Mesenchymal stem cell (in vitro differentiated cells and primary cell): ENCODE measurements around the gene SLC29A3.

ENCODE experiments used
- DNase-seq: peaks from one replicate; pipeline ENCODE4 v3.0.0-alpha.2; 2013
- H2AFZ ChIP-seq: one replicate; pipeline ENCODE4 v1.6.1; 2013; ENCODE audit warnings: low read depth, mild to moderate bottlenecking, control low read depth, inconsistent platforms, low read length, moderate library complexity
- H2AK5ac ChIP-seq: 2 replicates; pipeline ENCODE4 v1.6.1; 2013; ENCODE audit warnings: low read length, moderate library complexity, mild to moderate bottlenecking, inconsistent platforms; ENCODE audit not compliant: severe bottlenecking
- H2BK120ac ChIP-seq: one replicate; pipeline ENCODE4 v1.6.1; 2013; ENCODE audit warnings: low read depth, mild to moderate bottlenecking, inconsistent platforms, low read length, moderate library complexity
- H2BK12ac ChIP-seq, 2 experiments: one replicate each; pipeline ENCODE4 v1.6.1; 2013; ENCODE audit warnings: inconsistent platforms in 2 of 2, low read length in 2 of 2, mild to moderate bottlenecking in 2 of 2, moderate library complexity in 2 of 2, control low read depth in 1 of 2
- H2BK15ac ChIP-seq: one replicate; pipeline ENCODE4 v1.6.1; 2013; ENCODE audit warnings: mild to moderate bottlenecking, low read depth, inconsistent platforms; ENCODE audit not compliant: poor library complexity, severe bottlenecking
- H2BK5ac ChIP-seq: 2 replicates; pipeline ENCODE4 v1.6.1; 2013; ENCODE audit warnings: low read depth, mild to moderate bottlenecking, low read length, control low read depth, inconsistent platforms; ENCODE audit not compliant: poor library complexity, severe bottlenecking
- H3K14ac ChIP-seq, 2 experiments: one replicate each; pipeline ENCODE4 v1.6.1; 2013; ENCODE audit warnings: inconsistent platforms in 2 of 2, low read length in 2 of 2, control low read depth in 1 of 2, mild to moderate bottlenecking in 1 of 2, moderate library complexity in 1 of 2
- H3K18ac ChIP-seq, 2 experiments: one replicate each; pipeline ENCODE4 v1.6.1; 2013; ENCODE audit warnings: inconsistent platforms in 2 of 2, low read length in 2 of 2, control low read depth in 1 of 2, low read depth in 1 of 2, mild to moderate bottlenecking in 1 of 2
- H3K23ac ChIP-seq, 2 experiments: one replicate each; pipeline ENCODE4 v1.6.1; 2013; ENCODE audit warnings: inconsistent platforms in 2 of 2, low read length in 2 of 2, mild to moderate bottlenecking in 2 of 2, moderate library complexity in 2 of 2, control low read depth in 1 of 2
- H3K27ac ChIP-seq: 2 replicates; pipeline ENCODE4 v1.5.1; 2013; ENCODE audit warnings: mild to moderate bottlenecking, moderate library complexity, low read length, control low read depth, inconsistent platforms; ENCODE audit not compliant: poor library complexity, severe bottlenecking
- H3K27me3 ChIP-seq, 2 experiments: 2 replicates each; pipeline versions ENCODE4 v1.6.1 to v1.7.0; 2013; ENCODE audit warnings: low read length in 2 of 2, mild to moderate bottlenecking in 2 of 2, moderate library complexity in 2 of 2, control low read depth in 1 of 2, inconsistent platforms in 1 of 2; ENCODE audit not compliant: control insufficient read depth in 1 of 2, insufficient read depth in 1 of 2
- H3K36me3 ChIP-seq, 2 experiments: 2 replicates each; pipeline versions ENCODE4 v1.6.1 to v1.7.0; 2013; ENCODE audit warnings: low read length in 2 of 2, control low read depth in 1 of 2, inconsistent platforms in 1 of 2, low read depth in 1 of 2, mild to moderate bottlenecking in 1 of 2; ENCODE audit not compliant: insufficient read depth in 2 of 2, control insufficient read depth in 1 of 2
- H3K4ac ChIP-seq, 2 experiments: one replicate each; pipeline ENCODE4 v1.6.1; 2013; ENCODE audit warnings: inconsistent platforms in 2 of 2, low read length in 2 of 2, mild to moderate bottlenecking in 2 of 2, moderate library complexity in 2 of 2, control low read depth in 1 of 2, low read depth in 1 of 2
- H3K4me1 ChIP-seq: 2 replicates; pipeline ENCODE4 v1.6.1; 2013; ENCODE audit warnings: low read depth, low read length, control low read depth; ENCODE audit not compliant: control insufficient read depth, insufficient read depth
- H3K4me2 ChIP-seq: 2 replicates; pipeline ENCODE4 v1.6.1; 2013; ENCODE audit warnings: low read length, mild to moderate bottlenecking, inconsistent platforms; ENCODE audit not compliant: poor library complexity, severe bottlenecking
- H3K4me3 ChIP-seq, 2 experiments: 2 replicates each; pipeline versions ENCODE4 v1.5.1 to v1.7.0; 2013; ENCODE audit warnings: low read length in 2 of 2, mild to moderate bottlenecking in 2 of 2, control low read depth in 1 of 2, low read depth in 1 of 2; ENCODE audit not compliant: insufficient read depth in 1 of 2
- H3K79me1 ChIP-seq: replicated peaks from 2 replicates; pipeline ENCODE4 v1.6.1; 2013; ENCODE audit warnings: mild to moderate bottlenecking, control low read depth, low read length, inconsistent platforms; ENCODE audit not compliant: poor library complexity, severe bottlenecking
- H3K9ac ChIP-seq: 2 replicates; pipeline ENCODE4 v1.7.0; 2013; ENCODE audit warnings: mild to moderate bottlenecking, low read length, moderate library complexity
- H3K9me3 ChIP-seq: 2 replicates; pipeline ENCODE4 v1.7.0; 2013; ENCODE audit warnings: mild to moderate bottlenecking, low read length; ENCODE audit not compliant: control insufficient read depth
- H4K8ac ChIP-seq: one replicate; pipeline ENCODE4 v1.6.1; 2013; ENCODE audit warnings: inconsistent platforms, mild to moderate bottlenecking, low read length, moderate library complexity
- H4K91ac ChIP-seq: one replicate; pipeline ENCODE4 v1.6.1; 2013; ENCODE audit warnings: mild to moderate bottlenecking, low read length, inconsistent platforms
- WGBS: methylation state at CpG from one replicate; pipeline ENCODE4 v1.1.7; 2013; ENCODE audit warnings: mixed read lengths; 5-methylcytosine and 5-hydroxymethylcytosine counted together

SLC29A3 gene

GRCh38 chr10:71334221-71334791, 15.2 kb downstream of the SLC29A3 start:
- H3K14ac ChIP-seq = no peak overlapping the region
- H3K18ac ChIP-seq = no peak overlapping the region
- H2AK5ac ChIP-seq = no peak overlapping the region
- H3K23ac ChIP-seq = no peak overlapping the region
- peaks cover 0 to 7% of the 10 kb centered on the region in 2 experiments for H3K36me3 ChIP-seq
- H2BK120ac ChIP-seq = no peak overlapping the region
- DNase-seq = peak; percentile 45
- H2BK15ac ChIP-seq = no peak overlapping the region
- no peak overlapping the region for H3K4me2 ChIP-seq
- no peak overlapping the region for H3K4ac ChIP-seq
- no peak overlapping the region for H4K8ac ChIP-seq
- H3K27me3 ChIP-seq = peaks cover 0 to 24% of the 10 kb centered on the region in 2 experiments
- H3K27ac ChIP-seq = no peak overlapping the region
- WGBS = 62% methylated on average over 12 of the region's 12 CpGs
- H3K4me3 ChIP-seq = no peak overlapping the region
- H3K9me3 ChIP-seq = no peaks in the 10 kb centered on the region
- H2AFZ ChIP-seq = no peak overlapping the region
- no peak overlapping the region for H2BK12ac ChIP-seq
- H4K91ac ChIP-seq = no peak overlapping the region
- H3K4me1 ChIP-seq = peaks cover 7% of the 10 kb centered on the region
- H3K79me1 ChIP-seq = no peaks in the 10 kb centered on the region
- no peak overlapping the region for H2BK5ac ChIP-seq
- H3K9ac ChIP-seq = no peak overlapping the region

GRCh38 chr10:71335173-71335708, 16.2 kb downstream of the SLC29A3 start:
- 88% methylated on average over 15 of the region's 15 CpGs for WGBS

GRCh38 chr10:71336632-71337031, 17.6 kb downstream of the SLC29A3 start:
- H2AK5ac ChIP-seq = no peak overlapping the region
- no peaks in the 10 kb centered on the region for H3K9me3 ChIP-seq
- 62% methylated on average over 6 of the region's 6 CpGs for WGBS
- no peak overlapping the region for H3K23ac ChIP-seq
- H3K4me1 ChIP-seq = peaks cover 14% of the 10 kb centered on the region
- H3K18ac ChIP-seq = no peak overlapping the region
- peaks cover 0 to 24% of the 10 kb centered on the region in 2 experiments for H3K27me3 ChIP-seq
- no peak overlapping the region for H4K8ac ChIP-seq
- H3K9ac ChIP-seq = no peak overlapping the region
- H3K79me1 ChIP-seq = no peaks in the 10 kb centered on the region
- H3K27ac ChIP-seq = no peak overlapping the region
- no peak overlapping the region for H3K4me3 ChIP-seq
- no peak overlapping the region for H2BK5ac ChIP-seq
- no peak overlapping the region for H3K14ac ChIP-seq
- no peak overlapping the region for H3K4ac ChIP-seq
- no peak for DNase-seq
- no peak overlapping the region for H2BK15ac ChIP-seq
- no peak overlapping the region for H2BK12ac ChIP-seq
- H3K36me3 ChIP-seq = peaks cover 0 to 13% of the 10 kb centered on the region in 2 experiments
- H2BK120ac ChIP-seq = no peak overlapping the region
- no peak overlapping the region for H3K4me2 ChIP-seq
- no peak overlapping the region for H2AFZ ChIP-seq
- no peak overlapping the region for H4K91ac ChIP-seq

More at GRCh38 chr10:71335173-71335708, 16.2 kb downstream of the SLC29A3 start:
- H2BK12ac ChIP-seq = no peak overlapping the region
- H3K9me3 ChIP-seq = no peaks in the 10 kb centered on the region
- H3K14ac ChIP-seq = no peak overlapping the region
- no peak overlapping the region for H3K27ac ChIP-seq
- no peak overlapping the region for H4K91ac ChIP-seq
- no peak overlapping the region for H3K23ac ChIP-seq
- no peak overlapping the region for H3K4ac ChIP-seq
- H2BK120ac ChIP-seq = no peak overlapping the region
- no peak overlapping the region for H3K9ac ChIP-seq
- H2AK5ac ChIP-seq = no peak overlapping the region
- no peak overlapping the region for H2BK5ac ChIP-seq
- no peak overlapping the region for H3K4me3 ChIP-seq
- no peak overlapping the region for H2BK15ac ChIP-seq
- no peak overlapping the region for H2AFZ ChIP-seq
- no peak overlapping the region for H4K8ac ChIP-seq
- no peaks in the 10 kb centered on the region for H3K79me1 ChIP-seq
- no peak for DNase-seq
- peaks cover 13% of the 10 kb centered on the region for H3K4me1 ChIP-seq
- H3K4me2 ChIP-seq = no peak overlapping the region
- peaks cover 0 to 24% of the 10 kb centered on the region in 2 experiments for H3K27me3 ChIP-seq
- H3K36me3 ChIP-seq = peaks cover 0 to 13% of the 10 kb centered on the region in 2 experiments
- H3K18ac ChIP-seq = no peak overlapping the region

- Histone ChIP-seq H3K79me1 (no peaks in the 10 kb centered on the region), H2AK5ac (no peak overlapping the region)
- no peak for DNase-seq
These were observed 18.2 kb downstream of the SLC29A3 start for GRCh38 chr10:71337219-71337701.

More at GRCh38 chr10:71337219-71337701, 18.2 kb downstream of the SLC29A3 start:
- H3K18ac ChIP-seq = no peak overlapping the region
- H4K8ac ChIP-seq = no peak overlapping the region
- peak overlapping the region in 1 of 2 experiments; percentile 7 for H3K4me3 ChIP-seq
- no peak overlapping the region for H2BK120ac ChIP-seq
- no peak overlapping the region for H3K27ac ChIP-seq
- H3K4ac ChIP-seq = no peak overlapping the region
- H2BK12ac ChIP-seq = no peak overlapping the region
- H3K4me1 ChIP-seq = peaks cover 14% of the 10 kb centered on the region
- no peak overlapping the region for H2BK5ac ChIP-seq
- H3K23ac ChIP-seq = no peak overlapping the region
- peaks cover 0 to 24% of the 10 kb centered on the region in 2 experiments for H3K27me3 ChIP-seq
- H3K4me2 ChIP-seq = no peak overlapping the region
- H3K14ac ChIP-seq = no peak overlapping the region
- 87% methylated on average over 13 of the region's 13 CpGs for WGBS
- H4K91ac ChIP-seq = no peak overlapping the region
- no peak overlapping the region for H3K9ac ChIP-seq
- no peak overlapping the region for H2BK15ac ChIP-seq
- H3K36me3 ChIP-seq = peaks cover 0 to 13% of the 10 kb centered on the region in 2 experiments
- H2AFZ ChIP-seq = no peak overlapping the region
- no peaks in the 10 kb centered on the region for H3K9me3 ChIP-seq
